Spinal cord (tissue), 10 donors: ENCODE measurements around the gene ST7. TPM values are rescaled to one million over a fixed set of nuclear protein-coding genes. Genes with fewer than 3 reads are reported as not detected.

Experiments used
- DNase-seq, 6 donors: peaks; one replicate each; pipeline versions ENCODE4 v3.0.0 to v3.0.0-alpha.2; 2013 to 2015; ENCODE audit warnings: low spot score in 6 of 6, low read depth in 4 of 6
- H3K27ac ChIP-seq: one replicate; pipeline ENCODE4 v1.5.1; 2013; ENCODE audit warnings: low read depth, low read length, control low read depth
- H3K27me3 ChIP-seq: one replicate; pipeline ENCODE4 v1.6.1; 2013; ENCODE audit warnings: low read length; ENCODE audit not compliant: control insufficient read depth, insufficient read depth
- H3K36me3 ChIP-seq: one replicate; pipeline ENCODE4 v1.6.1; 2013; ENCODE audit warnings: low read length; ENCODE audit not compliant: control insufficient read depth, insufficient read depth
- H3K4me1 ChIP-seq: one replicate; pipeline ENCODE4 v1.6.1; 2013; ENCODE audit warnings: low read length; ENCODE audit not compliant: control insufficient read depth, insufficient read depth
- H3K4me3 ChIP-seq: one replicate; pipeline ENCODE4 v1.5.1; 2013; ENCODE audit warnings: low read depth, low read length, control low read depth
- H3K9me3 ChIP-seq: one replicate; pipeline ENCODE4 v1.6.1; 2013; ENCODE audit warnings: low read length; ENCODE audit not compliant: control insufficient read depth, insufficient read depth
- WGBS: methylation state at CpG from one replicate; pipeline ENCODE4 v1.1.5; 2013; ENCODE audit warnings: missing lambda C conversion rate; ENCODE audit not compliant: insufficient coverage; 5-methylcytosine and 5-hydroxymethylcytosine counted together
- polyA plus RNA-seq, 2 donors: library from polyadenylated mRNA; unstranded; fragments of 120-200 nt; gene quantifications; one replicate each; pipeline ENCODE4 v1.2.1, GENCODE V29; 2013; ENCODE audit not compliant: insufficient read length in 2 of 2
- total RNA-seq, 2 donors: library from RNA; depleted of rRNA in 1 of 2; stranded (reverse); fragments of 120-200 nt in 1 of 2; fragments of >200 nt in 1 of 2; gene quantifications; one replicate each; pipeline versions ENCODE4 v1.2.3 to v1.2.4, GENCODE V29; 2013 to 2014
- donor health status: healthy.

Gene ST7
- total and polyA plus RNA-seq, 4 donors: 27.0 to 35.7 (median 31.8) TPM

DNA sequence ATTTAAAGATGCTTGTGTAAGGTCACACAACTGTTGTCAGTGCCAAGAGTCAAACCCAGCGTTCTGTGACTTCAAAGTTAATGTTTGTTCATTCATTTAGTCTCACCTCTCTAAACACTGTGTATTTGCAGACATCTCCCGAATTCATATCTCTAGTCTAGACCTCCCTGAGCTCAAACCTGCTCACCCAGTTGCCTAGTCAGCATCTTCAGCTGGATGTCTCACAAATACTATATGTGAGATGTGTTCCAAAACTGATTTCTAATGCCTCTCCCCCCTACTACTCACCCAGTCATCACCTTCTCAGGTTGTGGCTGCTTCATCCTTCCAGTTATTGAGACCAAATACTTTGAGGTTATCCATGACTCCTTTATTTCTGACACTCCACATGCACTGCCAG, 91.4 kb downstream of the ST7 start:
- no peak overlapping the region for H3K4me3 ChIP-seq
- no peak overlapping the region for H3K27ac ChIP-seq
- no peak for DNase-seq
- no peaks in the 10 kb centered on the region for H3K9me3 ChIP-seq
- H3K36me3 ChIP-seq: no peaks in the 10 kb centered on the region
- 80% methylated on average over 1 of the region's 2 CpGs for WGBS
- H3K4me1 ChIP-seq: no peaks in the 10 kb centered on the region
- H3K27me3 ChIP-seq: no peaks in the 10 kb centered on the region

DNA sequence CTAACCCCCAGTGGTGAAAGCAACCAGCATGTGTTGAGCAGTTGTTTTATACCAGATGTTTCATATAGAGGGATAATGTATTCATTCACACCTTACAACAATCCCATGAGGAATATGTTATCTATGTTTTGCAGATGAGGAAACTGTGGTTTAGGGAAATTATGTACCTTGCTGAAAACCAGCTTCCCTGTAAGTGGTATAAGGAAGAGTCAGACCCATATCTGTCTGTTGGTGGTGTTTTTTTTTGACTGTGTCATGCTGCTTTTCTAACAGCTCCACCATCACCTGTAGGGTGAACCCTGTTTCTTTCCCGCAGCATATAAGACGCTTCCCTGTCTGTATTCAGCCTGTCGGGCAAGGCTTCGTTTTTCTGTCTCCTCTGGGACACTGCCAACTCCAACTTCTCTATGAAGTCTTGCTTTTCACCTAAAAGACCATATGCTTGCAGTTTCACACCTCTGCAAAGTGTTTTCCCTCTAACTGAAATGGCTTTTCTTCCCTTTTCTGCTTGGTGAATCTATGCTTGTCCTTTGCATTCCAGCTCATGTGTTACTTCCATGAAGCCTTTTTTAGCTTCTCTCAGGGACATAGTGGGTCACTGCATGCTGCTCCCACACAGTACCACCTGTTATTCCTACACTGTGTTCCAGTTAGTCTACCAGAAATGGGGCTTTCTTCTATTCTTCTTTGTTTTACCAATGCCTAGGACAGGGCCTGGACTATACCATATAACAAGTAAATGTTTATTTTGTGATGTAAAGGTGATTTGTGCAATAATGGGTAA, 92.8 kb downstream of the ST7 start:
- Histone ChIP-seq H3K27me3 (no peaks in the 10 kb centered on the region), H3K4me1 (no peaks in the 10 kb centered on the region), H3K27ac (no peak overlapping the region), H3K36me3 (no peaks in the 10 kb centered on the region), H3K4me3 (no peak overlapping the region), H3K9me3 (no peaks in the 10 kb centered on the region)
- peak in 1 of 6 donors; percentile 53 for DNase-seq
- WGBS: 75% methylated on average over 4 of the region's 4 CpGs

DNA sequence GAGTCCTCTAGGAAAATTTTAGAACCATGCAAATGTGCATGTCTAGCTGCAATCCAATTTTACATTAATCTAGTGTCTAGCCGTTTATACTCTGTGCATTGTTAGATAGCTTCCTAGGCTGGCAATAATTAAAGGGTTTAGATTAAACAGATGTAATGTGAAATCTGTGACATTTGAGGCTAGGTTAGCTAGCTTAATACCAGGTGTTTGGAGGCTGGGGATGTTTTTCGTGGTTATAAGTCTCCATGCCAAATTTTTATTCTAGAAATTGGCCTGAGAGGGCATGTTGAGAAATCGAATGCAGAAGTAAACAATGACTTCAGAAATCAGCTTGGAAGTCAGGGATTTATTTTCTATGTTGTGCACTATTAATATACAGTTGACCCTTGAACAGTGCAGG, 94.2 kb downstream of the ST7 start:
- Histone ChIP-seq H3K9me3 (no peaks in the 10 kb centered on the region), H3K4me3 (no peak overlapping the region), H3K27ac (no peak overlapping the region), H3K27me3 (no peaks in the 10 kb centered on the region), H3K4me1 (no peaks in the 10 kb centered on the region), H3K36me3 (no peaks in the 10 kb centered on the region)
- no peak for DNase-seq
- no CpG with 5 or more reads among the region's 3 CpGs for WGBS

DNA sequence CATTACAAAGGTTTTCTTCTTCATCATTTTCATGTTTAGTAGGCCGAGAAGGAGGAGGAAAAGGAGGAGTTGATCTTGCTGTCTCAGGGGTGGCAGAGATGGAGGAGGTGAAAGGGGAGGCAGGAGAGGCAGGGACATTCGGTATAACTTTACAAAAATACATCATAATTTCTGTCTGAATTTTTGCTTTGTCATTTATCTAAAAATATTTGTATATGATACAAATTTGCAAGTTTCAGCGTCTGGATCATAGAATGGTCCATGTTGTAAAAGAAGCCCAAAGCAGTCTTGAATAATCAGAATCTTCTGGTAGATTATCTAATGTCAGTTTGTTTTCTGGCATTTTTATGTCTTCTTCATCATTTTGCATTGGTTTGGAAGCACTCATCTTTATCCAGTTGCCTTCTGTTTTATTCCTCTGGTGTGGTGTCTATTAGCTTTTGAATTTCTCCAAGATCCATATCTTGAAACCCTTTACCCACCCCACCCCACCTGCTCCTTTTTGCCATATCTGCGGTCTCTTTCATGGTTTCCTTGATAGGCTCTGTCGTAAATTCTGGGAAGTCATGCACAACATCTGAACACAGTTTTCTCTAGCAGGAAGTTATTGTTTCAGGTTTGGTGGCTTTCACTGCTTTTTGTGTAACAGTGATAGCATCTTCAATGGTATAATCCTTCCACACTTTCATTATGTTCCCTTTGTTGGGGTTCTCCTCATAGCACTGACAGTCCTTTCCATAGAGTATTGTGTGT, 95.0 kb downstream of the ST7 start:
- no peak overlapping the region for H3K4me3 ChIP-seq
- no peak for DNase-seq
- H3K36me3 ChIP-seq: no peaks in the 10 kb centered on the region
- H3K27ac ChIP-seq: no peak overlapping the region
- H3K27me3 ChIP-seq: no peaks in the 10 kb centered on the region
- no CpG with 5 or more reads among the region's 5 CpGs for WGBS
- H3K4me1 ChIP-seq: no peaks in the 10 kb centered on the region
- no peaks in the 10 kb centered on the region for H3K9me3 ChIP-seq

DNA sequence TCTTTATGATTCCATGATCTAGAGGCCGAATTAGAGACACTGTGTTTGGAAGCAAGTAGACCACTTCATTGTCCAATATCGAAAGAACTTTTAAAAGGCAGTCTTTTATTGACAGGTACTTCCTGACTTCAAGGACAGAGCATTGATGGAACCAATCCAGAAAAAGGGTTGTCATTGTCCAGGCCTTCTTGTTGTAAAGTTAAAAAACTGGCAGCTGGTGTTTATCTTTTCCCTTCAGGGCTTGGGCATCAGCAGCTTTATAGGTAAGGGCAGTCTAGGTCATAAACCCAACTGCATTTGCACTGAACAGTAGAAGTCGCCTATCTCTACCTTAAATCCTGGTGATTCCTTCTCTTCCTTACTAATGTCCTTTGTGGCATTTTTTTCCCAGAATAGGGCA, 95.6 kb downstream of the ST7 start:
- Histone ChIP-seq H3K36me3 (no peaks in the 10 kb centered on the region), H3K27me3 (no peaks in the 10 kb centered on the region), H3K4me3 (no peak overlapping the region), H3K9me3 (no peaks in the 10 kb centered on the region), H3K4me1 (no peaks in the 10 kb centered on the region), H3K27ac (no peak overlapping the region)
- WGBS: 100% methylated on average over 2 of the region's 3 CpGs
- DNase-seq: no peak

DNA sequence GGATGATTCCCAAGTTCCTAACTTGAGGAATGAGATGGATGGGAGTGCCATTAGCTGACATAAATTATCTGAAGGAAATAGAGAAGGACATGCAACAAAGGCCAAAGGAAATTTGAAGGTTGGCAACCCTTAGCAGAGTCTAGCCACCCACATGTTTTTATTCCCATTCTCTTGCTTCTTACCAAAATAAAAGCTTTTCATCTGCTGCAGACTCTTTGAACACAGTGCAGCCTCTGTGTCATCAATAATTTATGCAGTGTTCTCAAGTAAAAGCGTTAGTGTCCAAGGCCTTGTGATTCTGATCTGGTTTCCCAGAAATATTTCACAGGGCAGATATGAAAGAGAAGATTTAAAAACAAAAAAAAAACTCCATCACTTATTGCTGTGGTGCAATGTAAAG, 98.5 kb downstream of the ST7 start:
- DNase-seq: no peak
- WGBS: no CpG with 5 or more reads among the region's 1 CpG
- no peaks in the 10 kb centered on the region for H3K9me3 ChIP-seq
- H3K36me3 ChIP-seq: no peaks in the 10 kb centered on the region
- no peak overlapping the region for H3K4me3 ChIP-seq
- no peaks in the 10 kb centered on the region for H3K4me1 ChIP-seq
- no peak overlapping the region for H3K27ac ChIP-seq
- H3K27me3 ChIP-seq: no peaks in the 10 kb centered on the region

DNA sequence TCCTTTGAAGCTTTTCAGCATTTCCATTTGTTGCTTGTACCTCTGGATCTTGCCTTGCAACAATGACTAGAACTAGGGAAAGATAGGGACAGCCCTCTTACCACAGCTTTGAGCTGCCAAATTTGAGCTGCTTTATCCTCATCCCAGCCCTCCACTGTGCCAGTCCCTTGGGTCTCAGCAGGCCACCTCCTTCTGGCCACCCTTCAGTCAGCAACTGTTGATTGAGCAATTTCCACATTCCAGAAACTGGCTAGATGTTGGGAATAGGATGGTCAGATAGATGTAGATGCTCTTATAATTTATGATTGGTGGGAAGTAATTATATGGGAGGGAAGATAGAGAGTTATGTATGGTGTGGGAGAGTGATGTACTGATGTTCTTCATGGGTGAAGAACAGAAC, 100.1 kb downstream of the ST7 start:
- DNase-seq: no peak
- Histone ChIP-seq H3K27ac (no peak overlapping the region), H3K9me3 (no peaks in the 10 kb centered on the region), H3K4me1 (no peaks in the 10 kb centered on the region), H3K27me3 (no peaks in the 10 kb centered on the region), H3K4me3 (no peak overlapping the region), H3K36me3 (no peaks in the 10 kb centered on the region)

DNA sequence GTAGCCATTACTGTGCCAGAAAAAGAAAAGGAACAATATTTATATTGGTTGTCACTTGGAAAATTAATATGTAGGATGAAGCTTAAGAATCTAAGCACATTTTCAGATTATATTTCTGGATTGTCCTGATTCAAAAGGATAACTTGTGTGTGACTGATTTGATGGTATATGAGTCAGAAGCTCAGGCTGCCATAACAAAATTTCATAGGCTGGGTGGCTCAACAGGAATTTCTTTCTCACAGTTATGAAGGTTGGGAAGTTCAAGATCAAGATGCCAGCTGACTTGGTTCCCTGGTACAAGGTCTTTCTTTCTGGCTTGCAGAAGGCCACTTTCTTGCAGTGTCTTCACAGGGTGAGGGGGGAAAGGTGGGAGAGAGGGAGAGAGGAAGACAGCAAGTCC, 108.5 kb downstream of the ST7 start:
- H3K4me1 ChIP-seq: no peaks in the 10 kb centered on the region
- no peaks in the 10 kb centered on the region for H3K27me3 ChIP-seq
- no peaks in the 10 kb centered on the region for H3K36me3 ChIP-seq
- no peak overlapping the region for H3K4me3 ChIP-seq
- no peak for DNase-seq
- no peak overlapping the region for H3K27ac ChIP-seq
- no peaks in the 10 kb centered on the region for H3K9me3 ChIP-seq

DNA sequence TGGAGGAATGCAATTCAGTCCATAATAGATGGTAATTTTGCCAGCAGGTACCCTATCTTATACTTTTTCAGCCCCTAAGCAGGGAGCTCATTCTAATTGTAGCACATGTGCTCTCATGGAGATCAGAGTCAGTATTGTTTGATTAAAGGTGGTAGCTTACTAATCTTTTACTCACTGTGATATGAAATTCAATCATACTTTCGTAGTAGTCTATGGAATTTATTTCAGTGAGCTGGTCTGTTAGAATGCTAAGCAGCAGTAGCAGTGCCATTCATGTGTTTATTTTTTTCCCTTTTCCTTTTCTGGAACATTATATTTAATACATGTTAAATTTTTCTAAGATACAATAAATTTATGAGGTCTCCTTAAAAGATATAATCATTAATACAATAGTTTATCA, 109.0 kb downstream of the ST7 start:
- no peak for DNase-seq

DNA sequence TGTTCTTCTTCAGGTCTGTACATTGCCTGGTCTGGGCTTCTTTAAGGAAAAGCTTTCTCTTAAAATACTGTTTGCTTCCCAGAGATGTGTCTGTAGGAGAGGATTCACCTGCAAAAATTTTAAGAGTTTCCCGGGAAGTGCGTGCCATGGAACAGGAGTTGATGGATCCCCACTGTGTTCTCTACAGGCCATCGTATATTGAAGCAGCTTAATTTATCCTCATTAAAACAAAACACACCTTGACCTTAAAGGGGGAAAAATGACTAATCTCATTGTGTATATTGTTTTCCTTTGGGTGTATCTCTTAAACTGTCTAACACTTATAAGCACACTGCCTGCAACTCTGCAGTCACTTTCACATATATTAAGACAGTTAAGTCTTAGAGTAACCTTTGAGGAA, 111.4 kb downstream of the ST7 start:
- no peak for DNase-seq
- Histone ChIP-seq H3K27ac (no peak overlapping the region), H3K4me3 (no peak overlapping the region), H3K9me3 (no peaks in the 10 kb centered on the region), H3K27me3 (no peaks in the 10 kb centered on the region), H3K36me3 (no peaks in the 10 kb centered on the region), H3K4me1 (peaks cover 5% of the 10 kb centered on the region)
- WGBS: no CpG with 5 or more reads among the region's 3 CpGs

More for the DNA sequence above, 109.0 kb downstream of the ST7 start:
- Histone ChIP-seq H3K4me3 (no peak overlapping the region), H3K27ac (no peak overlapping the region), H3K4me1 (no peaks in the 10 kb centered on the region), H3K9me3 (no peaks in the 10 kb centered on the region), H3K27me3 (no peaks in the 10 kb centered on the region), H3K36me3 (no peaks in the 10 kb centered on the region)
- WGBS: no CpG with 5 or more reads among the region's 1 CpG
